Neutrophil (primary cell): ENCODE results near the gene DNAH7.
"Not testable (repeated sequence)": the region's sequence is repeated elsewhere in the genome, so short reads cannot be mapped to it uniquely, and the experiment has no call there.

Source experiments
- H3K27ac ChIP-seq: fragments of 200-600 bp; sonication (generic); 2 replicates; pipeline ENCODE4 v1.5.1; 2016; ENCODE audit warnings: mild to moderate bottlenecking, moderate library complexity
- H3K27me3 ChIP-seq: fragments of 200-600 bp; sonication (generic); 2 replicates; pipeline ENCODE4 v1.6.0; 2016; ENCODE audit warnings: mild to moderate bottlenecking
- H3K36me3 ChIP-seq: fragments of 200-600 bp; sonication (generic); 2 replicates; pipeline ENCODE4 v1.5.1; 2017
- H3K4me1 ChIP-seq, 2 experiments: fragments of 200-600 bp in 1 of 2; sonication (generic) in 1 of 2; 1 replicate in 1 of 2; 2 replicates in 1 of 2; pipeline versions ENCODE4 v1.5.1 to v1.6.1; 2013 to 2016; ENCODE audit warnings: low read depth in 1 of 2, low read length in 1 of 2, mild to moderate bottlenecking in 1 of 2, moderate library complexity in 1 of 2; ENCODE audit not compliant: control insufficient read depth in 1 of 2, insufficient read depth in 1 of 2
- H3K4me3 ChIP-seq, 2 experiments: fragments of 200-600 bp in 1 of 2; sonication (generic) in 1 of 2; 1 replicate in 1 of 2; 2 replicates in 1 of 2; pipeline ENCODE4 v1.5.1; 2013 to 2016; ENCODE audit warnings: low read depth in 1 of 2, low read length in 1 of 2, mild to moderate bottlenecking in 1 of 2, moderate library complexity in 1 of 2
- H3K9me3 ChIP-seq: fragments of 200-600 bp; sonication (generic); 2 replicates; pipeline ENCODE4 v1.5.1; 2016
- TF ChIP-seq, protein P1 (sequence below): fragments of 200-600 bp; sonication (generic); IDR thresholded peaks from 2 replicates; pipeline ENCODE4 v1.5.1; 2016; ENCODE audit warnings: antibody characterized with exemption

The DNAH7 gene

DNA sequence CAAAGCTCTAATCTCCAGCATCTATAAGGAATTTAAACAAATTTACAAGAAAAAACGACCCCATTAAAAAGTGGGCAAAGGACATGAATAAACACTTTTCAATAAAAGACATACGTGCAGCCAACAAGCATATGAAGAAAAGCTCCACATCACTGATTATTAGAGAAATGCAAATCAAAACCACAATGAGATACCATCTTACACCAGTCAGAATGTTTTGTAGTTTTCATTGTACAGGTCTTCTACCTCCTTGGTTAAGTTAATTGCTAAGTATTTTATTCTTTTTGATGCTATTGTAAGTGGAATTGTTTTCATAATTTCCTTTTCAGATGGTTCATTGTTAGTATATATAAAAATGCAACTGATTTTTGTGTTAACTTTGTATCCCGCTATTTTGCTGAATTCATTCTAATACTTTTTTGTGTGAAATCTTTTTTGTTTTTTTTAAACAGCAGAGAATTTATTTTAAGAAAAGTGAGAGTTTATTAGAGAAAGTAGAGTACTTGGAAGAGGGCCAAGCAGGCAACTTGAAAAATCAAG lies 370.9 kb downstream of the DNAH7 start:
- Histone ChIP-seq H3K27ac (no peak overlapping the region), H3K4me1 (no peaks in the 10 kb centered on the region), H3K9me3 (no peaks in the 10 kb centered on the region), H3K27me3 (no peaks in the 10 kb centered on the region), H3K4me3 (no peak overlapping the region), H3K36me3 (no peaks in the 10 kb centered on the region)
- TF ChIP-seq, protein P1, sequence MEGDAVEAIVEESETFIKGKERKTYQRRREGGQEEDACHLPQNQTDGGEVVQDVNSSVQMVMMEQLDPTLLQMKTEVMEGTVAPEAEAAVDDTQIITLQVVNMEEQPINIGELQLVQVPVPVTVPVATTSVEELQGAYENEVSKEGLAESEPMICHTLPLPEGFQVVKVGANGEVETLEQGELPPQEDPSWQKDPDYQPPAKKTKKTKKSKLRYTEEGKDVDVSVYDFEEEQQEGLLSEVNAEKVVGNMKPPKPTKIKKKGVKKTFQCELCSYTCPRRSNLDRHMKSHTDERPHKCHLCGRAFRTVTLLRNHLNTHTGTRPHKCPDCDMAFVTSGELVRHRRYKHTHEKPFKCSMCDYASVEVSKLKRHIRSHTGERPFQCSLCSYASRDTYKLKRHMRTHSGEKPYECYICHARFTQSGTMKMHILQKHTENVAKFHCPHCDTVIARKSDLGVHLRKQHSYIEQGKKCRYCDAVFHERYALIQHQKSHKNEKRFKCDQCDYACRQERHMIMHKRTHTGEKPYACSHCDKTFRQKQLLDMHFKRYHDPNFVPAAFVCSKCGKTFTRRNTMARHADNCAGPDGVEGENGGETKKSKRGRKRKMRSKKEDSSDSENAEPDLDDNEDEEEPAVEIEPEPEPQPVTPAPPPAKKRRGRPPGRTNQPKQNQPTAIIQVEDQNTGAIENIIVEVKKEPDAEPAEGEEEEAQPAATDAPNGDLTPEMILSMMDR, result no peak

DNA sequence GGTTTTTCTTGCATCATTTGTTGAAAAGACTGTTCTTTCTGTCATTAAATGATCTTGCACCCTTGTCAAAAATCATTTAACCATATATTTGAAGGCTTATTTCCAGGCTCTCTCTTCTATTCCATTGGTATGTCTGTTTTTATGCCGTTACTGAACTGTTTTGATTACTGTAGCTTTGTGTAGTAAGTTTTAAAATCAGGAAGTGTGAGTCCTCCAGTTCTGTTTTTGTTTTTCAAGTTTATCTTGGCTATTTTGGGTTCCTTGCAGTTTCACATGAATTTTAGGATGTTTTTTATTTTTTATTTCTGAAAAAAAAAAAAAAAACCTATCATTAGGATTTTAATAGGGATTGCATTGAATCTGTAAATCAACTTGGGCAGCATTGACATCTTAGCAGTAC lies 372.6 kb downstream of the DNAH7 start:
- TF ChIP-seq, protein P1, result no peak
- Histone ChIP-seq H3K27me3 (no peaks in the 10 kb centered on the region), H3K9me3 (no peaks in the 10 kb centered on the region), H3K27ac (no peak overlapping the region), H3K4me3 (no peak overlapping the region), H3K4me1 (no peaks in the 10 kb centered on the region), H3K36me3 (no peaks in the 10 kb centered on the region)

DNA sequence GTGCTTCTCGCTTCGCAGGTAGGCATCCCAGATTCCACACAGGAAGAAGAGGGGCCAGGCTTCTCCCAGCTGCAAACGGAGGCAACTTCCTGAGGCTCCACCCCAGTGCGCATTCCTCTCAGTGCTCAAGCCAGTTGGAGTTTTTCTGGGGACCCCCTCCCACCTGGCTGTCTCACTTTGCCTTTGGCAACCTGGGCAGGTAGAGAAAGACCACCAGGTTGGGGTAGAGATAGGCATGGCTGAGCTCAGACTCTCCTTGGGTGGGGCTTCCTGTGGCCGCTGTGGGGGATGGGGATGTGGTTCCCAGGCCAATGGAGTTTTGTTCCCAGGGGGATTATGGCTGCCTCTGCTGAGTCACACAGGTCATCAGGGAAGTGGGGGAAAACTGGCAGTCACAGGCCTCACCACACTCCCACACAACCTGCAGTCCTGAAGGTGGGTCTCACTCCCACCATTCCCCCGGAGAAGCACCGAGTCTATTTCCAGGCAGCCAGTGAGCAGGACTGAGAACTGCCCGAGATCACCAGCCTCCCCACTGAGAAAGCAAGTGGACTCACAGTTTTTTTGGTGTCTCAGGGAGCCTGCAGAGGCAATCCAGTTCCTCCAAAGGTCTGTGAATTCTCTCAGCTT lies 373.5 kb downstream of the DNAH7 start:
- Histone ChIP-seq H3K9me3 (no peaks in the 10 kb centered on the region), H3K4me3 (no peak overlapping the region), H3K27me3 (no peaks in the 10 kb centered on the region), H3K4me1 (no peaks in the 10 kb centered on the region), H3K36me3 (no peaks in the 10 kb centered on the region), H3K27ac (no peak overlapping the region)
- TF ChIP-seq, protein P1, result no peak

DNA sequence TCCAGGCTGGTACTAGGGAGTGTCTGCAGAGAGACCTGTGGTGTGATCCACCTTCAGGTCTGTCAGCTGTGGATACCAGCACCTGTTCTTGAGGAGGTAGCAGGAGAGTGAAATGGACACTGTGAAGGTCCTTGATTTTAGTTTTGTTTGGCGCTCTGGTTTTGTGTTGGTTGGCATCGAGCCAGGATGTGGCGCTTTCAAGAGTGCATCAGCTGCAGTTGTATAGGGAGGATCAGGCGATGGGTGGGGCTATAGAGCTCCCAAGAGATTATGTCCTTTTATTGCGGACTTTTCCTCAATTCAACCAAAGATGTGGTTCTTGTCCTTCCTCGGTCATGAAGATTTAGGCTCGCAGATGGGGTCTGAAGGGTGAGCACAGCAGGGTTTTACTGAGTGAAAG lies 374.1 kb downstream of the DNAH7 start:
- no peak overlapping the region for H3K4me3 ChIP-seq
- no peak overlapping the region for H3K27ac ChIP-seq
- no peaks in the 10 kb centered on the region for H3K9me3 ChIP-seq
- TF ChIP-seq, protein P1, result no peak
- no peaks in the 10 kb centered on the region for H3K27me3 ChIP-seq
- no peaks in the 10 kb centered on the region for H3K36me3 ChIP-seq
- no peaks in the 10 kb centered on the region for H3K4me1 ChIP-seq

DNA sequence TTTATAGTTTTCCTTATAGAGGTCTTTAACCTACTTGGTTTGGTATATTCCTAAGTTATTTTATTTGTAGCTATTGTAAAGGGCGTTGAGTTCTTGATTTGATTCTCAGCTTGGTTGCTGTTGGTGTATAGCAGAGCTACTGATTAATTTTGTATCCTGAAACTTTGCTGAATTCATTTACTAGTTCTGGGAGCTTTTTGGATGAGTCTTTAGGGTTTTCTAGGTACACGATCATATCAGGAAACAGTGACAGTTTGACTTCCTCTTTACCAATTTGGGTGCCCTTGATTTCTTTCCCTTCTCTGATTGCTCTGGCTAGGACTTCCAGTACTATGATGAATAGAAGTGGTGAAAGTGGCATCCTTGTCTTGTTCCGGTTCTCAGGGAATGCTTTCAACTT lies 376.1 kb downstream of the DNAH7 start:
- not testable (repeated sequence) for H3K4me1 ChIP-seq, H3K36me3 ChIP-seq, H3K27me3 ChIP-seq, H3K9me3 ChIP-seq, H3K4me3 ChIP-seq, H3K27ac ChIP-seq
